DMS53 treated with DMSO at 0.1 percent for 48 hours (cell line): ENCODE results near the gene CD300LG.
"Not testable (repeated sequence)": the region's sequence is repeated elsewhere in the genome, so short reads cannot be mapped to it uniquely, and the experiment has no call there.

Experiments used
- DNase-seq: peaks from one replicate; lab custom pipeline; 2025; ENCODE audit not compliant: unreplicated experiment; lab: John Stamatoyannopoulos, UW

The CD300LG gene

DNA sequence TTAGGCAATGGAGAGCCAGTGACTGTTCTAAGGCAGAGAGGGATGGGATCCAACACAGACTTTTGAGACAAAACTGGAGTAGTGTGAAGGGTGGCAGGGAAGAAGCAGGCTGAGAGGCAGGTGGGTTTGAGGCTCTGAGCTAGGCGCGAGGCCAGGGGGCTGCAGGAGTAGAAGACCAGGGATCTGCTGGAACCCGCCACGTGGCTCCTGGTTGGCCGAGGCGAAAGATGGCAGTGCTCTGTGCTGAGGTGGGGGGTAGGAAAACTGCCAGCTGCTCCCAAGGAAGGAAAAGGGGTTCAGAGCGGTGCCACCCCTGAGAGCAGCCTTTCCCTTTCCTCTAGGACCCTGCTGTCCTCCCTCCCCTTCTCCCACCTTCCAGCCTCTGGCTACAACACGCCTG lies 5.6 kb downstream of the CD300LG start:
- DNase-seq, result no peak

DNA sequence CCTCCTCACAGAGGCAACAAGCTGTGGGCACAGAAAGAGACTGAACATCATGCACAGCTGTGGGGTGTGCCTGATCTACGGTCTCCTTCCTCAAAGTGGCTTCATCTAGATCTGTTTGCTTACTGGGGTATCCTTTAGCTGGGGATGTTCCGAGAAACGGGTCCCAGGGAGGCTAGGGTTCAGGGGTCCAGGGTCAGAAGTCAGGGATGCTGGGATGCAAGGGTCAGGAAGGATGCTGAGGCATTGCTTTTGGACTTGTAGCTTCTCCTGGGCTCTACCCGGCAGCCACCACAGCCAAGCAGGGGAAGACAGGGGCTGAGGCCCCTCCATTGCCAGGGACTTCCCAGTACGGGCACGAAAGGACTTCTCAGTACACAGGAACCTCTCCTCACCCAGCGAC lies 6.6 kb downstream of the CD300LG start:
- DNase-seq, result no peak

DNA sequence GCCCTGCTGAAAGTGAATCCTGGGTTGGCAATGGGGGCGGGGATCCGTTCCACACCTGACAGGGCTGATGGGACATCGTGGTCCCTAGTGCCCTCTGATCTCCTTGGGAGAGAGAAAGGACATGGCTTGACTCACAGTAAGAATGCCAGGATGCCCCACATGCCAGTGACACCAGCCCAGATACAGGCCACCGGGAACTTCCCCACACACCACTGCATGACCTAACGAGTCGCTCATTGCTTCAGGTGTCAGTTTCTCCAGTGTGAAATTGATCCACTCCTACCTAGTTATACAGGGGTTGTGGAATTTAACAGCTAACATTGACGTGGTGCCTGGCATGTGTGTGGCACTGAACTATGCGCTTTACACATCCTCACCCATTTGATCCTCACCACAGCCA lies 7.5 kb downstream of the CD300LG start:
- DNase-seq, result no peak

DNA sequence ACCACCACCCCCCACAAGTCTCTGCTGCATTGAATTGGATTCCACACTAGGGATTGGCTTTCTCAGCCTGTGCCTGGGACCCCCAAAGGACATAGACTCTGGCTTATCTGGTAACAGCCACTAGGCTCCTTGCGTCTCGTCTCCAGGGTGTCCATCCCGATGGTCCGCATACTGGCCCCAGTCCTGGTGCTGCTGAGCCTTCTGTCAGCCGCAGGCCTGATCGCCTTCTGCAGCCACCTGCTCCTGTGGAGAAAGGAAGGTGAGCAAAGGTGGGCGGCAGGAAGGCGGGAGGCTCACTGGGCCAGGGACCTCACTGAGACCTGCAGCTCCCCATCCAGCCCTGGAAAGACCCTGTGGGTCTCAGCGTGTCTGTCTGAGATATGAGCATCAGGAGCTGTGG lies 8.1 kb downstream of the CD300LG start:
- no peak for DNase-seq

DNA sequence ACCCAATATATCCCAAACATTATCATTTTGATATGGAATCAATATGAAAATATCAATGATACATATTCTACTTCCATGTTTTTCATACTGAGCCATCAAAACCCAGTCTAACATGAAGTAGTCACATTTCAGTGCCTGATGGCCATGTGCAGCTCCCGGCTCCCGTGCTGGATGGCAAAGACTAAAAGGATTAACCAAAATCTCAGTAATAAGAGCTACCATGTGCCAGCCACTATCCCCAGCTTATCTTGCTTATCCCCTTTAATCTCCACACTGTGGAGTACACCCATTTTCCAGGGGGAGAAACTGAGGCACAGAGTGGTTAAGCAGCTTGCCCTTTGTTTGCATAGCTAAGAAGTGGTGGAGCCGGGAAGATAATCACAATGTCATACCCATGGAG lies 9.2 kb downstream of the CD300LG start:
- DNase-seq, result no peak

DNA sequence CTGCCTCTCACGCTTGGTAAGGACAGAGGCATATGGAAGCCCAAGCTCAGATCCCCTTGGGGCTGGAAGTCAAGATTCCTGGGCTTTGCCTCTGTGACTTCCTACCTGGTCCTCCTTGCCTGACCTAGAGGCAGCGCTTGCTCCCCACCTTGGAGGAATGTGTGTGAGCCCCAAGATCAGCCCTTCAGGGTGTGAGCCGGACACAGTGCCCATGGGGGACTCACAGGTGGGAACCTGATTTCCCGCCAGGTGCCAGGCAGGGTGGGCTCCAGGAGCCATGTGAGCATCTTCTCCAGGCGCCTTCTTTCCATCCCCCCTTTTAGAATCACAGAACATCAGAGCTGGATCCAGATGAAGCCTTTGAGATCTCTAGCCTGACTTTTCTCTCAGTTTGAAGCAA lies 10.2 kb downstream of the CD300LG start:
- DNase-seq, result no peak

DNA sequence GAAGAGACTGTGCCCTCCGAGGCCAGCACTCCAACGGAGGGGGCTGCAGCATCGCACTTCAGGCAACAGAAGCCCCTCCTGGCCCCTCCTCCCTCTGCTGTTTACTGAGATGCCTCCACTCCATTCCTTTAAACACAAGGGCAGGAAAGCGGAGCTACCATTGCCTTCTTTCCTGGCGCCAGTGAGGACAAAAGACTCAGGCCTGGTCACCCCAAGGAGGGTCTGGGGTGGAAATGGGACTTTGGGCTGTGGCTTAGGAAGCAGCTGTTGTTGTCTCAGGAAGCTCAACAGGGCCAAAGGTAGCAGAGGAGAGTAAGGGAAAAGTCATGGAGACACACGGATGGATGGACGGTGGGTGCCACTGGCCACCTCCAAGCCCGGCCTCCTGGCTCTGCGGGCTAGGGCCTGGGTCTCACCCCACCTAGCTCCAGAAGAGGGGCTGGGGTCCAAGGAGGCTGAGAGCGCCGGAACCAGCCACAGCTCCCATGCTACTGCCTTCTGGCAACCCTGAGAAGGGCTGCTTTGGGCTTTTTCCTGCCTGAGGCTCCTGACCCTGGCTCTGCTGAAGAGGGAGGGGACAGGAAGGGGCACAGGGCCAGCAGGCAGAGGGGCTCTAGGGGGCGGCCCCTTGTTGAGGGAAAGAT lies 11.1 kb downstream of the CD300LG start:
- DNase-seq, result no peak

DNA sequence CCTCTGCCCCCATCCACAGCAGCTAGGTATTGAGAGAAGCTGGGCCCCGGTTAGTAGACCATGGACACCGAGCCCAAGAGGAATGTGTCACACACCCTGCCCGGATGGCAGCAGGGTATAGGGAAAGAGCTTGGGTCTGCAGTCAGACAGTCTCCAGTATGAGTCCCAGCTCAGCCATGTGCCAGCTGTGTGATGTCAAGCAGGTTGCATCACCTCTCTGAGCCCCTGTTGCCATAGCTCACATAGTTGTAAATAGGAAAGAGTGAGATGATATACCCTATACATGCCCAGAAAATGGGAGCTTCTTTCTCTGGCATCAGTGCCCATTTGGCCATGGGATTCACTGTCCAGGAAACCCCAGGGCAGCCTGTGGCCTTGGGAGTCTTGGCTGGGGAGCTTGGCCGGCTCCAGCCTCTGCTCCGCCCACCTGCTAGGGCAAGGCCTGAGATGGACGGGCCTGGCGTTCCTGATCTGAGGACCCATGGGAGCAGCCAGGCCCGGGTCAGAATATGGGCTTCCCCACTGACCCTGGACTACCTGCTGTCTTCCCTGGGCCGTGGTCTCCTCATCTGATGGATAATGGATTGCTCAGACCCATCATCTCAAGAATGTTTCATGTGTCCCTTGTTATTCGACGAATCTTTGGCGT lies 13.2 kb downstream of the CD300LG start:
- DNase-seq, result no peak

DNA sequence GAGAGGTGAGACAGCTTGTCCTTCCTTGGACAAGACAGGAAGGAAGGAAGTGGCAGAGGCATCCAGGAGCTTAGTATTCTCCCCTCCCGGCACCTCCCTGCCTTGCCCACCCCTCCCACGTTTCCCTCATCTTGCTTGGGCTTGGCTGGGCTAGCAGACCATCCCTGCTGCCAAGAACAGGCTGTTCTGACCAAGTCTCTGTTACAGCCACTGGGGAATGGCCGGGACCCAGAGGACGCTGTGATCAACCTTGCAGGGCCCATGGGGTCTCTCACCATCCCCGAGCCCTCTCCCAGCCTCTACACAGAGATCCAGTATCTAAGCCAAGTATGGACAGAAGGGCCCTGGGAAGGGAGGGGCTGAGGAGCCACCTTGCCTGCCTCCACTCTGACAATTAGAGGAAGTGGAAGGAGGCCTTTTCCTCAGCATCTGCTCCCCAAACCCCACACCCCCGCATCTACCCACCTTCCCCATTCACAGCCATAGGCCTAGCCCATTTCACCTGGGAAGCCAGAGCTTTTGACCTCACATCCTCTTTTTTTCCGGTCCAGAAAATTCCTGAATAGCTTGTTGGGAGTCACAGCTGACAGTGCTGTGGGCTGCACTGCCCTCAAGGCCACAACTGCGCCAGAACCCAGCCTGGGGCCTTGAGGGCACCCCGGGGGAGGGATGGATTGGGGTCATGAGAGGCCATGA lies 14.1 kb downstream of the CD300LG start:
- DNase-seq, result no peak

DNA sequence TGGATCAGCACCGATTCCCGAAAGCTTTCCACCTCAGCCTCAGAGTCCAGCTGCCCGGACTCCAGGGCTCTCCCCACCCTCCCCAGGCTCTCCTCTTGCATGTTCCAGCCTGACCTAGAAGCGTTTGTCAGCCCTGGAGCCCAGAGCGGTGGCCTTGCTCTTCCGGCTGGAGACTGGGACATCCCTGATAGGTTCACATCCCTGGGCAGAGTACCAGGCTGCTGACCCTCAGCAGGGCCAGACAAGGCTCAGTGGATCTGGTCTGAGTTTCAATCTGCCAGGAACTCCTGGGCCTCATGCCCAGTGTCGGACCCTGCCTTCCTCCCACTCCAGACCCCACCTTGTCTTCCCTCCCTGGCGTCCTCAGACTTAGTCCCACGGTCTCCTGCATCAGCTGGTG lies 15.0 kb downstream of the CD300LG start:
- no peak for DNase-seq

DNA sequence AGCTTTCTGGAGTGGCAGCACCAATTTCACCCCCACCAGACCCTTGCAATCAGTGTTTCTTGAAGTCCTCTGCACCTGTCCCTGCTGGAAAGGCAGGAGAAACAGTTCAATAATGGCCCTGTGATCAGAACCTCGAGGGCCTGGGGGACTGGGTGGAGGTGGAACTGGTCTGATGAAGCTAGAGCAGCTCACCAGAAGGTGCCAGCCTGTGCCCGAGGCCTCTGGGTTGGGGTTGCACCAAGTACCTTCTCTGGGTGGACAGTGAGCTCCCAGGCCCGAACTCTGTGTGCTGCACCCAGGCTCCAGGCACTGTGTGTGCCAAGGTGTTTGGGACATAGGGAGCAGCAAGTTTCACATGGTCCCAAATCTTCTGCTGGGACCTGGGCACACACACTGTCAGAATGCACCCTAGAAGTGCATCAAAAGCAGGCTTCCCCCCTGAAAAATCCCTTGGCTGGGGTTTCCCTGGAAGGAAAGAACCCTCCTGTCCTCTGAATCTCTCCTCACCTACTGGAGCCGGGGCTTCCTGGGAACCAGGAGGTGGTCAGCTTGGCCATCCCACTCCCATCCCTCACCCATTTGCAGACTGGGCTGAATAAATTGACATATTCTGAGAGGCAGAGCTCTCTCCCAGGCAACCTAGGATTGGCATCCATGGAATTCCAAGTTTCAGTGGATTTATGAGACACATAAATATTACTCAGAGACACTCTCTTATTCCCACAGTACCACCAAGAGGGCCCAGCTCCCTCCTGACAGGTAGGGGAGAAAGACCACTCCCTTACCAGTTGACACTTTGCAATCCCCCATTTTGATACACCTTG lies 17.4 kb downstream of the CD300LG start:
- no peak for DNase-seq

DNA sequence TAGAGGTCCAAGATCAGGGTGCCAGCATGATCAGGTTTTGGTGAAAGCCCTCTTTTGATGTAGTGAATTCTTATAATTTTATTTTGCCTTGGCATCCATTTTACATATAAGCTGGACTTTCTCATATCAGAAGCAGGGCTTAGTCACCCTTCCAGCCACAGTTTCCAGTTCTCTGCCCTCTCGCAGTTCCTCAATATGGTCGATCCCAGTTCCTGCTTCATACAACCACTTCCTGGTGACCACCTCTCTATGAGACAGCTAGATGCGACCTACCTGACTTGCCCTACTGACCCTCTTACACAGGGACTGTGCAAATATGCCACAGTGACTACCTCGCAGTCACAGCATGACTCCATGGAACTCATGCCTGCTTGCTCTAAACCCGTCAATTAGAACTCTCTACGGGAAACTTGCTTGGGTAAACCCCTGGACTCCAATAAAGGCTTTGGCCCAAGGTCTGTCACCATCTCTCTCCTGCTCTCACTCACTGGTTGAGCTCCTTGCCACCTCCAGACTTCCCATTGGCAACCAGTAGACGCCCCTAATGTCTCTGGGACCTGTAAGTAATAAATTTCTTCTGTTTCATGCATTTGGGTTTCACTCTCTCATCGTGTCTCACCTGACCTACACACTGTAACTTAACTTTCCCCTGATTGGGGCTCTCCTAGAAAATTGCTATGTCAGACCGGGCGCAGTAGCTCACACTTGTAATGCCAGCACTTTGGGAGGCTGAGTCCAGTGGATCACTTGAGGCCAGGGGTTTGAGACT lies 21.4 kb downstream of the CD300LG start:
- DNase-seq, result no peak

DNA sequence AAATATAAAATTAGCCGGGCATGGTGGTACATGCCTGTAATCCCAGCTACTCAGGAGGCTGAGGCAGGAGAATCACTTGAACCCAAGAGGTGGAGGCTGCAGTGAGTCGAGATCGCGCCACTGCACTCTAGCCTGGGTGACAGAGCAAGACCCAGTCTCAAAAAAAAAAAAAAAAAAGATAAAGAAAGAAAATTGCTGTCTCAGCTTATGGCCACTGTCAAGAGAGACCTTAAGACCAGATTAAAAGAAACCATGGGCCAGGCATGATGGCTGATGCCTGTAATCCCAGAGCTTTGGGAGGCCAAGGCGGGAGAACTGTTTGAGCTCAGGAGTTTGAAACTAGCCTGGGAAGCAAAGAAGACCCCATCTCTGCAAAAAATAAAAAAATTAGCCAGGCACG lies 22.1 kb downstream of the CD300LG start:
- not testable (repeated sequence) for DNase-seq

DNA sequence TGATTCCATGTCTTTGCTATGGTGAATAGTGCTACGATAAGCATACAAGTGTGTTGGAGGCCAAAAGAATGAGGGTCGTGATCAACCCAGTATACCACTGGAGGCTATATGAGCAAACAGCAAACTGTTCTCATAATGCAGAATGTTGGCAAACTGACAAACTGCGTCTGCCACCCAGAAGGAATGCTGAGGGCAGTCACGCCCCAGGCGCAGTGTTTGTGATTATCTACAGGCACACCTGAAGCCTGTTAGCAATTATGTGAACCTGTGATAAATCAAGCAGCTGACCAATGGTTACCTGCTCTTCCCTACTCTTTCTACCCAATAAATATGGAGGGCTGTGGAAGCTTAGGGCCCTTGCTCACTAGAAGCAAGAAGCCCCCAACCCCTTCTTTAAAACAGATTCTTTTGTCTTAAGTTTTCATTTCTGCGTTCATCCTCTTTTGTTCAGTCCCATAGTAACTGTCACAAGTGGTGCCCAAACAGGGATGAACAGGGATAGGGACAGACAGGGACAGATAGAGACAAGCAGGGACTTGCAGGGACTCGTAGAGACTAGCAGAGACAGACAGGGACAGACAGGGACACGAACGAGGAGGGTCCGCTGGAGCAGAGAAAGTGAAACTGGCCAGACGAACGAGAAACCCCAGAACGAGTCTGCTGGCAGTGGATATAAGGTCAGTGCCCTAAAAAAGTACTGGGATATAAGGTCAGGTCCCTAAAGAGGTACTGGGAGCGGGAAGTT lies 25.1 kb downstream of the CD300LG start:
- no peak for DNase-seq

DNA sequence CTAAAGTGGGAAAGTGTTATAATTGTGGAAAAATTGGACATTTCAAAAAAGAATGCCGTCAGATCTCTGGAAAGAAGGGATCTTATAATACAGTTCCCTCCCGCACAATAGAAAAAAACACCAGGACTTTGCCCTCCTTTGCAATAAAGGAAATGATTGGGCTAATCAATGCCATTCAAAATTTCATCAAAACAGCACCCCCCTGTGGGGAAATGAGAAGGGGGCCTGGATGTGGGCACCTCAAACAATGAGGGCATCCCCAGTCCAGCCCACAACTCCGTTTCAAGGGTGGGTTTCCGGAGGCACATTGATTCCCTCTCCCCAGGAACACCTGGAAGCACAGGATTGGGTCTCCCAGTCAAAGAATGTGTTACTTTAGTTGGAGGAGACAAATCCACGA lies 26.1 kb downstream of the CD300LG start:
- no peak for DNase-seq

DNA sequence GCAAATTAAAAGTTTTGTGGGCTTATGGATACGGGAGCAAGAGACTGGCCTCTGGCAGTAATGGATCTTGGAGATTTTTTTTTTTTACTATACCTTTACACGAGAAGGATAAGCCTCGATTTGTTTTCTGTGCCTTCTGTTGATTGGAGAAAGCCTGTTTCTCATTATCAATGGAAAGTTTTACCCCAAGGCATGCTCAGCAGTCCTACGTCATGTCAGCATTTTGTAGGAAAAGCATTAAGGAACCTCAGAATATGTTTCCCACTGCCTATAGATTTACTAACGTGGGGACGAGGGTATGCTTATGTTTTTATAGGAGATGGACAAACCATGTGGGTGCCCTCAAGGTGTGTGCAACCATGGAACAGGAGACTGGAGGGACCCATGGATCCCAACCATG lies 26.8 kb downstream of the CD300LG start:
- DNase-seq, result no peak

DNA sequence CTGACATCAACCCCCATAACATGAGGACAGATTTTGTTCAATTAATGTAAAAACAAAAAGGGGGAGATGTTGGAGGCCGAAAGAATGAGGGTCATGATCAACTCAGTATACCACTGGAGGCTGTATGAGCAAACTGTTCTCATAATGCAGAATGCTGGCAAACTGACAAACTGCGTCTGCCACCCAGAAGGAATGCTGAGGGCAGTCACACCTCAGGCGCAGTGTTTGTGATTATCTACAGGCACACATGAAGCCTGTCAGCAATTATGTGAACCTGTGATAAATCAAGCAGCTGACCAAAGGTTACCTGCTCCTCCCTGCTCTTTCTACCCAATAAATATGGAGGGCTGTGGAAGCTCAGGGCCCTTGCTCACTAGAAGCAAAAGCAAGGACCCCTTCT lies 27.3 kb downstream of the CD300LG start:
- DNase-seq, result no peak

DNA sequence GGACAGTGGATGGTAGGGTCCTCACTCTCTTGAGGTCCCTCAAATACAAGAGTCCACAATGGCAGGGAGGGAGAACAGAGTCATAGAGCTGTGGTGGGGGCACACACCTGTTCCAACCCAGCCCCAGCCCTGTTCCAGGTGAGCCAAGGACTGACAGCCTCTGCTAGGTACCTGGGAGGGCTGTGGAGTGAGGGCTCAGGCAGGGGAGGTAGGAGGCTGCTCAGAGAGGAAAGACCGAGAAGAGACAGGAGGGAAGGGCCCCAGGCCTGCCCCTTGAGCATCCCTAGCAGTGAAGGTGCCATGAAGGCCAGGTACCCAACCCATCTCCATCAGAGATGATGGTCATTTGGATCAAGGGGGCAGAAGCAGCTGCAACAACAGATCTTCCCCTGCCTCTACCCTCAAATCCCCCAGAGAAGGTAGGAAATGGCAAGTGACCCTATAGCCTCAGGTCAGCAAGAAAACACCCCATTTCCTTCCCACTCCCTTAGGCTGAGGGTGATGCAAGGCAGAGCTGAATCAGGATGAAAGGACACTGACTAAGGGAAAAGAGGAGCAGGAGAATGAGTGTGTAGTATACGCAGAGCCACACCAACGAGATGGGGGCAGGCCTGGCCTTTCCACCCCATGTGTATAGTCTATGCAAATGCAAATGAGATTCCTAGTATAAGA lies 28.6 kb downstream of the CD300LG start:
- no peak for DNase-seq

DNA sequence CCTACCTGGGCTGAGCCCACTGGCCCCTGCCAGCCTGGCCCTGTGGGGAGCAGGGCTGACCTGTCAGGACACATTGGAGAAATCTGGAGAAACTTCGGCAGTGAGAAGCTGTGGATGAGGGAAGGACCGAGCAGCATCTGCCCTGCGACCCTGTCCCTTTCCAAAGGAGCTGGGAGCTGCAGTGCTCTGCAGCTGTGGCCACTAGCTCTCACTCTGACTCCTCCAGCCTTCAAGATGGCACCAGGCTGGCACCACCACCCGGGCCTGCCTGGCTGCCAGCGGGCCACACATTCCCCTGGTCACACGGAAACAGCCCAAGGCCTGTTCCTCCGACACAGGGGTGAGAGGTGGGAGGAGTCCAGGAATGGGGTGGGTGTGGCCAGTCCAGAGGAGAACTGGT lies 30.1 kb downstream of the CD300LG start:
- no peak for DNase-seq
